GM19395 (cell line): ENCODE data around the gene BCL2L14.
"Not testable (repeated sequence)": the region's sequence is repeated elsewhere in the genome, so short reads cannot be mapped to it uniquely, and the experiment has no call there.

Source experiments
- ATAC-seq: cut with Tn5 transposase; IDR thresholded peaks from one replicate; pipeline ENCODE4 v1.9.1; 2021; ENCODE audit warnings: mild to moderate bottlenecking, moderate library complexity; ENCODE audit not compliant: unreplicated experiment

Gene BCL2L14

GRCh38 chr12:12099102-12099501 lies 28.4 kb downstream of the BCL2L14 start:
- no peak for ATAC-seq

DNA sequence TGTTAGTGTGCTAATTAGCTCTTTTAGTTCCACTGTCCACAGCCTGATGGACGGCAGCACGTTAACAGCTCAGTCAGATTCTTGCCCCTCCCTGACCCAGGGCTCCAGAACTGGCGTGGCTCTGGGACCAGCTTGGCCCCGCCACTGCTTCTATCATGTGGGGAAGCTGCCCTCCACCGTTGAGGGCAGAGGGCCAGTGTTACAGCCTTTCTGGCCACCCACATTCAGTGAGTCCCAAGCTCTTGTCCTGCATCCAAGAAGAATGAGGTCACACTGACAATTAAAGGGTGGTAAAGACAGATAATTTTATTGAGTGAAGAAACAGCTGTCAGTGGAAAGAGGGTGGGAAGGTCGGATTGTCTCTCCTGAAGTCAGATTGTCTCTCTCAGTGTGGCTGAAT lies 36.9 kb downstream of the BCL2L14 start:
- ATAC-seq = no peak

GRCh38 chr12:12108441-12109058 lies 37.8 kb downstream of the BCL2L14 start:
- ATAC-seq = no peak

DNA sequence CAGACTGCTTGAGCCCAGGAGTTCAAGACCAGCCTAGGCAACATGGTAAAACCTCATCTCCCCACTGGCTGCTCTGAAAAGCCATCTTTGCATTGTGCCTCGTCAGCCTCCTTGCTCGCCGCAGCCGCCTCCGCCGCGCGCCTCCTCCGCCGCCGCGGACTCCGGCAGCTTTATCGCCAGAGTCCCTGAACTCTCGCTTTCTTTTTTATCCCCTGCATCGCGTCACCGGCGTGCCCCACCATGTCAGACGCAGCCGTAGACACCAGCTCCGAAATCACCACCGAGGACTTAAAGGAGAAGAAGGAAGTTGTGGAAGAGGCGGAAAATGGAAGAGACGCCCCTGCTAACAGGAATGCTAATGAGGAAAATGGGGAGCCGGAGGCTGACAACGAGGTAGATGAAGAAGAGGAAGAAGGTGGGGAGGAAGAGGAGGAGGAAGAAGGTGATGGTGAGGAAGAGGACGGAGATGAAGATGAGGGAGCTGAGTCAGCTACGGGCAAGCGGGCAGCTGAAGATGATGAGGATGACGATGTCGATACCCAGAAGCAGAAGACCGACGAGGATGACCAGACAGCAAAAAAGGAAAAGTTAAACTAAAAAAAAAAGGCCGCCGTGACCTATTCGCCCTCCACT lies 40.3 kb downstream of the BCL2L14 start:
- not testable (repeated sequence) for ATAC-seq

DNA sequence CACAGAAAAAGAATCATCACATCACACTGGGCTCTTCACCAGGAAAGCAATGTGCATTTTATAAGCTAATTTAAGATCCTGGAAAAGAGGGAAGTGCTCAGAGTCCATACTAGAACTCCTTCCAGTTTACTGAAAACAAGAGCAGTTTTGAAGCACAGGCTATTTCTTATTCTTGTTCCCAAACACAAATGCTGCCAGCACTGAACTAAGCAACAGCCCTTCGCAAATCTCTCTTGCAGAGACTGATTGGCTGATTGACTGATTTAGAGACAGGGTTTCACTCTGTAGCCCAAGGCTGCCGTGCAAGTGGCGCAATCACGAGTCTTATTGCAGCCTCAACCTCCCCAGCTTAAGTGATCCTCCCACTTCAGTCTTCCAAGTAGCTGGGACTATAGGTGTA lies 44.8 kb downstream of the BCL2L14 start:
- no peak for ATAC-seq

DNA sequence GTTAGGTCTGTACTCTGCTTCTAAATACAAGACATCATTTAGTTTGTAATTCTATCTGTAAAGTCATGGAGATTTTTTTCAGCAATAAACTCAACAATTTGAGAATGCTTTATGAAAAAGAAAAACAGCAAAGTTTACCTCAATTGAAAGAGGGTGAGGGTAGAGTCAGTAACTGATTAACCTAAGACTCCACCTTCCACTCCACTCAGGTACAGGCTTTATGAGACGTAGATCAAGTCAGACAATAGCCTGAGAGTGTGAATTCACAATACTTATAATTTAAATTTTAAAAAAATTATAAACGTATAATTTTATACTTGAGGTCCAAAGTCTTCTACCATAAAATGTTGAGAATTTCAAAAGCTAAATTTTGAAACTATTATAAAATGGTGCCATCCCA lies 45.9 kb downstream of the BCL2L14 start:
- ATAC-seq = no peak

DNA sequence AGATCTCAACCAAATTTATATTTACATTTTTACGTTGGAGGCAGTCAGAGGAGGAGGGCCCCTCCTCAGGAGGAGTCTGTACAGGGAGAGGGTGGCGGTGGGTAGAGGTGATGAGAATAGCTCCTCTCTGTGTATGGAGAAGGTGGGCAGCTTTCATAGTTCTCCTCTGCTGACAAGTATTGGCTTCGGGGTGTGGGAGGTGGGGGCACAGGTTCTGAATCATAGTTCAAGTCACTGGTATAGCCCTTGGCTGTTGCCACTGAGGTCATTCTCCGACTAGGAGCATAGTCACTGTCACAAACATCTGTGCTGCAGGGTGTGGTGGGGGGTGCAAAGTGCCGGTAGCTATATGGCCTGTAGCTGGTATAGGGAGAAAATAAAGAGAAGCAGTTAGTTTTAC lies 50.3 kb downstream of the BCL2L14 start:
- ATAC-seq = no peak

DNA sequence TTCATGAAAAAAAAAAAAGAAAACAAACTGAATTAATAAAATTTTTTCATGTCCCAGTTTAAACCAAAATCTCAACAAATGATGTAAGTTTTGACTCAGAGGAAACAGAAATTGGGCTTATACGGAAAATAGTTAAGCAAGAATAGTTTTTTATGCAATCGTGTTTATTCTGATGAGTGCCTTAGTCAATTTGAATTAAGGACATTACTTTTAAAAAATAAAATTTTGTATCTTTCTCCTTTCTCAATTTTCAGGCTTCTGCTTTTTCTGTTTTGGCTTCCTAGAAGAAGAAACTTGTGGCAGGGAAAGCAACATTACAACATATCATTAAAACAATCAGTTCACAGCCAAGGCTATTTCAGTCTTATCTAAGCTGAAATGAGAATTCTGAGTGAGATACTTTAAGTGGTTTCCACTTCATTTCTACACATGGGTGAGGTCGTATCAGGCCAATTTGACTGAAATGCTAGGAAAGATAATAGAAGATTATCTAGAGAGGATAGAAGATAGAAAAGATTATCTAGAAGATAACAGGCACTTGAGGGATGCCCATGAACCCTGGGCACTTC lies 52.4 kb downstream of the BCL2L14 start:
- no peak for ATAC-seq

GRCh38 chr12:12126551-12126950 lies 55.8 kb downstream of the BCL2L14 start:
- no peak for ATAC-seq

- ATAC-seq = no peak
Measured at GRCh38 chr12:12127304-12127703, 56.6 kb downstream of the BCL2L14 start.

DNA sequence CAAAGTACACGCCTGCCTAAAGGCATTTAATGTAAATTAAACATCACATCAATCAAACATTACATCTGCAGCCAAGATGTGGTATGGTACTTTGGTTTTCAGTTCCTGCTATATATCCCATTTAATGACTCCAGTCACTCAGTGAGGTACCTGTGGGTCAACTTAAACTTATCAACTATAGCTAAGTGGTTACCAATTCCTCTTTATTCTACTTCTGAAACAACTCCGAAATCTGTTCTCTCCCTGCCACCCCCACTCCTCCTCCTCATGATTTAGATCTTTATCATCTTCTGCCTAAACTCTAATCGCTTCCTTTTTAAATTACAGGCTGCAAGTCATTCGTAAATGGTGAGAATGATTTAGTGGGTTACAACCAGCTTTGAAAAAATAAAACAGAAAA lies 57.9 kb downstream of the BCL2L14 start:
- no peak for ATAC-seq

GRCh38 chr12:12133259-12133658 lies 62.5 kb downstream of the BCL2L14 start:
- ATAC-seq = no peak

- ATAC-seq = no peak
Measured at GRCh38 chr12:12133785-12134184, 63.0 kb downstream of the BCL2L14 start.

DNA sequence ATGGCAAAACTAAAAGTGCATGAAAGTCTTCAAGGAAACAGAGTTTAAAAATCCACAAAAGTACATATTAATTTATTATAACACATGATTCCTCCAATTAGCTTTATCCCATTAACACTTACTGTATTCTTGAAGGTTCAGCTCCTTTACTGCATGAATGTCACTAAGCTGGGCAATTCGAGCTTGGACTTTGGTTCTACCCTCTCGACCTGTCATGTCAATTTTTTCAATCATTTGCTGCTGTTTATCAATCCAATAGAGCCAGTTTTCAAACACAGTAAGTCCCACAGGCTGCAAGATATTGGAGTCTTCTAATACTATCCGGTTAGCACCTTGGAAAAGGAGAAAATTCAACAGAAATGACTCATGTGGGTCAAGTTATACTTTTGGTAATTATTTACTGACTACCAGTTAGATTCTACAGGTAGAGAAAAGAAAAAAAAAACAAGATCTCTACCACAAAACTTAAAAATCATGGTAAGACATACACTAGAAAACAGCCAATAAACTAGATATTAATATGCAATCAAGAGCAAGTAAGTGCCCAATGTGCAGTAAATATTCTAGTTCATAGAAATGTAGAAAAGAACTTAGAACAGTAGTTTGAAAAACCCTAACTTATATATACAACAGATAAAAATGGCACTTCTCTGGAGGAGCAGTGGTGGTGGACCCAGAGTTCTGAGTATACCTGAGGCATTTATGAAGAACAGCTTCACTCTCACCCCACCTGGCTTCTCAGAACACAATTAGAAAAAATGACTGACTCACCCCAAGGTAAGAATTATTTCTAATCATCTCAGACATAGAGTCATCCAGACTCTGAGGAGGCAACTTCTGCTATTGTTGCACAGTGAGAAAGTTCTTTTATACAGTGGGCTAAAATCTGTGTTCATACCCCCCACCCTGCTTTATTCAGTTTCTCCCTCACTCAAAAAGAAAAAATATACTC lies 67.7 kb downstream of the BCL2L14 start:
- no peak for ATAC-seq

- no peak for ATAC-seq
Measured at GRCh38 chr12:12141000-12141399, 70.3 kb downstream of the BCL2L14 start.

DNA sequence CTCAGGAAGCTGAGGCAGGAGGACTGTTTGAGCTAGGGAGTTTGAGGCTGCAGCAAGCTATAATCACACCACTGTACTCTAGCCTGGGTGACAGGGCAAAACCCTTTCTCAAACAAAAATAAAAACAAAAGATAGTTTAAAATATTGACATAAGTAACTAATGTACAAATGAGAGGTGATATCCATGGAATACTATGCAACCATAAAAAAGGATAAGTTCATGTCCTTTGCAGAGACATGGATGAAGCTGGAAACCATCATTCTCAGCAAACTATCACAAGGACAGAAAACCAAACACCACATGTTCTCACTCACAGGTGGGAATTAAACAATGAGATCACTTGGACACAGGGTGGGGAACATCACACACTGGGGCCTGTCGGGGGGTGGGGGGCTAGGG lies 73.8 kb downstream of the BCL2L14 start:
- ATAC-seq = not testable (repeated sequence)

DNA sequence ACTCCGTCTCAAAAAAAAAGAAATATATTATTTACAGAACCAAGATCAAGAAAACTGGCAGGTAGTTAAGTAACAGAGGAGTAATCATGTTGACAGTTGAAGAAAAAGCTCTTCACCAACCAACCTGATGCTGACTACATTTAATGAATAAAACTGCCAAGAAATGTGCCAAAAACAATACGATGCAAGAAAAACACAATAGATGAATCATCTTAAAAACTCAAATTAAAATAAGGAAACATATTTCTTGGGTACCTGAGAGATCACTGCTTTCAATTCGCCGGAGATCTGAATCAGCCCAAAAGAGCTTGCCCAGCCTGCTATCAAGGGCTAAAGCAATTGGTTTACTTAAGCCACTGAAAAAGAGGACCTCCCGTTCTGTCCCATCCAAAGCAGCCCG lies 76.4 kb downstream of the BCL2L14 start:
- ATAC-seq = no peak
